HCEC 1CT (cell line): ENCODE data around the gene NFAT5.

Source experiments
- DNase-seq: peaks from one replicate; pipeline ENCODE4 v3.0.0-alpha.2; 2017

NFAT5 gene

DNA sequence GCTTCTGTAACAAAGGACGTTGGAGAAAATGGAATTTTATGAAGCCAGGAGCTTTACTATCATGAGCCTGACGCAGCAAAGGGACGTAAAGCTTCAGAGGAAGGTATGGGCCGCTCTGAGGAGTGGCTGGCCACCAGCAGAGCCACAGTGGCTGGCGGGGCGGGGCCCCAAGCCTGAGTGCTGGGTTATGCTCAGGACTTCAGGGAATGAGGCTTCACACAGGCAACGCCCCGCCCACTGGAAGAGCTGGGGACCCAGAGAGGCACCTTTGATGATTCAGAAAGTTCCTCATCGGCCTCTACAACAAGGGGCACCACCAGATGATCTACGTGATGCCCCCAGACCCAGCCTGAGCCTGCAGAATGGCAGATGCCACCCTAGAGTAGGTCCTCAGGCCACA is 180.2 kb downstream of the NFAT5 start:
- DNase-seq: no peak

DNA sequence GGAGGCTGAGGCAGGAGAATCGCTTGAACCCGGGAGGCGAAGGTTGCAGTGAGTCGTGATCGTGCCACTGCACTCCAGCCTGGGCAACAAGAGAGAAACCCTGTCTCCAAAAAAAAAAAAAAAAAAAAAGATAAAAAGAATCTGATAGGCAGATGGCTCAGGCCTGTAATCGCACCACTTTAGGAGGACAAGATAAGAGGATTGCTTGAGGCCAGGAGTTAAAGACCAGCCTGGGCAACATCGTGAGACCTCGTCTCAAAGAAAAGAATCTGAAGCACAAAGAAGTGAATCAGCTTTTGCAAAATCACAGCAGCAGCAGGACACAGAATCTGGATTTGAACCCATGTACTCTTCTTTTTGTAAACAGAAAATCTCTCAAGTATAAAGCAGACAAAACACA is 181.3 kb downstream of the NFAT5 start:
- DNase-seq: no peak

GRCh38 chr16:69748694-69749345 is 183.1 kb downstream of the NFAT5 start:
- DNase-seq: no peak

DNA sequence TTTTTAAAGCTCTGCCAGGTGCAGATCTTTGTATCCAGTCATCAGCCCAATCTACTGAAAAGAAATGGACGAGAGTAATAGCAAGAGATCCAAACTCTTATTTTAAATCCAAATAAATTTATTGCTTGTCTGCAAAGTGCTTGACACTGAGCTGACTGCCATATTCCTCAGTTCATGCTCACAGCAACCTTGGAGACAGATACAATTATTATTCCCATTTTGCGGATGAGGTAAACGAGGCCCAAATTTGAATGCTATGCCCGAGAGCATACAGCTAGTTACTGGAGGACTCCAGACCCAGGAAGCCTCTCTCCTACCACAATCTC is 188.3 kb downstream of the NFAT5 start:
- no peak for DNase-seq
